T-helper 17 cell (primary cell): ENCODE measurements around the gene PI3. TPM values are rescaled to one million over a fixed set of nuclear protein-coding genes. Genes with fewer than 3 reads are reported as not detected.

Experiments
- ATAC-seq: fragments of 150-1000 bp; cut with Tn5 transposase; 2 replicates; pipeline ENCODE4 v1.10.0; 2021; ENCODE audit warnings: mild to moderate bottlenecking, moderate library complexity
- DNase-seq, 3 donors: peaks; one replicate each; pipeline versions ENCODE4 v3.0.0 to v3.0.0-alpha.2; 2020 to 2021
- H3K9me3 ChIP-seq: one replicate; pipeline ENCODE4 v1.7.0; 2013; ENCODE audit warnings: low read length, mild to moderate bottlenecking; ENCODE audit not compliant: control insufficient read depth, poor library complexity, severe bottlenecking
- H3K27ac Mint-ChIP-seq: one replicate; pipeline ENCODE4 v1.8.0; 2022; ENCODE audit warnings: mild to moderate bottlenecking, moderate library complexity, mixed read lengths
- H3K27me3 Mint-ChIP-seq: one replicate; pipeline ENCODE4 v1.8.0; 2022; ENCODE audit warnings: mixed read lengths
- H3K36me3 Mint-ChIP-seq: one replicate; pipeline ENCODE4 v1.8.0; 2022; ENCODE audit warnings: low read depth, mixed read lengths
- H3K4me1 Mint-ChIP-seq: one replicate; pipeline ENCODE4 v1.8.0; 2022; ENCODE audit warnings: mild to moderate bottlenecking, mixed read lengths
- H3K4me3 Mint-ChIP-seq: one replicate; pipeline ENCODE4 v1.8.0; 2022; ENCODE audit warnings: mild to moderate bottlenecking, moderate library complexity, mixed read lengths
- total RNA-seq, 4 donors: library from RNA in 2 of 4; stranded (reverse) in 2 of 4; gene quantifications; one replicate each; pipeline ENCODE4 v1.2.3 and lab custom pipeline; 2022 to 2026

The PI3 gene
- total RNA-seq, 2 donors from 2014 or later = not detected

- Mint-ChIP-seq H3K27ac (no peak overlapping the region), H3K4me1 (no peaks in the 10 kb centered on the region), H3K27me3 (peaks cover 30% of the 10 kb centered on the region), H3K36me3 (peaks cover 4% of the 10 kb centered on the region), H3K4me3 (no peak overlapping the region)
- no peak for ATAC-seq
- no peak for DNase-seq
- H3K9me3 ChIP-seq = peaks cover 3% of the 10 kb centered on the region
Observed at GRCh38 chr20:45157962-45158361, 16.7 kb upstream of the PI3 start.

DNA sequence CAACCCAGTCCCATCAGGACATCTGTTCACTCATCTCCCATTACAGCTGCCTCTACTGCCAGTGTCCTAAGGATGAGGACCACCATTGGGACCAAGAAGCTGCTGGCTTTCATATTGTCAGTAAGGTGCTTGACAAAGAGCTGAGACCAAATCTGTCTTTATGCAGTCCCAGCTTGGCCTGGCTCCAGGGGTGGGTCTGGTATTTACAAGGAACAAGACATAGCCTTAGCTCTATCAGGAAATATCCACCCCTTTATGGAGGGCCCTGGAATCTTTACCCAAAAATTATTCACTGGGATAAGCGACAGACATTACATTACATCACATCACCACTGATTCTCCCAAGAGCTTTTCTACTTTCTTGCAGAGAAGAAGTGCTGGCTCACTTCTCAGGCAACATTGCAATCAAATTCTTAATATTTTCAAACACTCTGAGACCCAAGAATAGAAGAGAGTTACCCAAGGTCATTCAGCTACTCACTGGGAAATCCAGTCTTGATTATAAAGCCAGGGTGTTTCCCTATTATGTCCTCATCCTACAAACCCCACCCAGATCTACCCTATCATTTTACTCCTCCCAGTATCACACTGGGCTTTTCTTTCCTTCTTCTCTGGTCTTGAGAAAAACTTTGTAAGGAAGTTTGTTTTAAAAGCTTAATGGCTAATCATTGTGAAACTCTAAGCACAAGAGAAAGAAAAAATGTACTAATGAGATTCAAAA, 11.5 kb upstream of the PI3 start:
- ATAC-seq = no peak
- Mint-ChIP-seq H3K36me3 (peaks cover 2% of the 10 kb centered on the region), H3K27ac (no peak overlapping the region), H3K4me3 (no peak overlapping the region), H3K4me1 (no peaks in the 10 kb centered on the region), H3K27me3 (peaks cover 32% of the 10 kb centered on the region)
- H3K9me3 ChIP-seq = no peaks in the 10 kb centered on the region
- no peak for DNase-seq

- Mint-ChIP-seq H3K4me3 (no peak overlapping the region), H3K4me1 (no peaks in the 10 kb centered on the region), H3K36me3 (peaks cover 2% of the 10 kb centered on the region), H3K27me3 (peaks cover 32% of the 10 kb centered on the region), H3K27ac (no peak overlapping the region)
- DNase-seq (no peak), ATAC-seq (no peak)
- H3K9me3 ChIP-seq = no peaks in the 10 kb centered on the region
Observed at GRCh38 chr20:45164906-45165305, 9.8 kb upstream of the PI3 start.

- no peaks in the 10 kb centered on the region for H3K36me3 Mint-ChIP-seq
- DNase-seq (no peak), ATAC-seq (no peak)
- no peak overlapping the region for H3K4me3 Mint-ChIP-seq
- no peaks in the 10 kb centered on the region for H3K9me3 ChIP-seq
- no peak overlapping the region for H3K27ac Mint-ChIP-seq
- no peaks in the 10 kb centered on the region for H3K4me1 Mint-ChIP-seq
- H3K27me3 Mint-ChIP-seq = peaks cover 38% of the 10 kb centered on the region
Observed at GRCh38 chr20:45173522-45173921, 1.2 kb upstream of the PI3 start.

GRCh38 chr20:45176526-45177267, 2.0 kb downstream of the PI3 start:
- Mint-ChIP-seq H3K4me3 (no peak overlapping the region), H3K36me3 (no peaks in the 10 kb centered on the region), H3K27me3 (peaks cover 38% of the 10 kb centered on the region), H3K27ac (no peak overlapping the region), H3K4me1 (no peaks in the 10 kb centered on the region)
- DNase-seq = no peak
- no peak for ATAC-seq
- no peaks in the 10 kb centered on the region for H3K9me3 ChIP-seq

GRCh38 chr20:45179166-45179565, 4.5 kb downstream of the PI3 start:
- DNase-seq (no peak), ATAC-seq (no peak)
- no peaks in the 10 kb centered on the region for H3K4me1 Mint-ChIP-seq
- H3K9me3 ChIP-seq = no peaks in the 10 kb centered on the region
- no peaks in the 10 kb centered on the region for H3K36me3 Mint-ChIP-seq
- H3K4me3 Mint-ChIP-seq = no peak overlapping the region
- H3K27me3 Mint-ChIP-seq = peaks cover 36% of the 10 kb centered on the region
- H3K27ac Mint-ChIP-seq = no peak overlapping the region

DNA sequence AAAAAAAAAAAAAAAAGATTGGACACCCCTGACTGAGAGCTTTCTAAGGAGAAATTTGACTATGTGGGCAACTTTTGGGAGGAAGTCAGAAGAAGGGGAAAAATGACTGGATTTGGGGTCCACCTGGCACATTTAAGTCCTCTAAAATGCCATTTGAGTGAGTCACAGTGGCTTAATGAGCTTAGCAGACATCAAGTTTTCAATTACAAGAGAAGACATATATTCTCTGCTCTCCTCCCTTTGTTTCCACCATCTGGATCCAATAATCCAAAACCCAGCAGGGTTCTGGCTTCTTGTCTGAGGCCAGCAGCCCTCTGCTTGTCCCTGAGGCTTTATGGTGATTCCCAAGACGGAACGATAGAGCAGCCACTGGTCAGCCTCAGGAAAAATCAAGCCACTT, 6.9 kb downstream of the PI3 start:
- H3K4me3 Mint-ChIP-seq = no peak overlapping the region
- peaks cover 25% of the 10 kb centered on the region for H3K27me3 Mint-ChIP-seq
- ATAC-seq = no peak
- DNase-seq = no peak
- no peaks in the 10 kb centered on the region for H3K4me1 Mint-ChIP-seq
- no peaks in the 10 kb centered on the region for H3K9me3 ChIP-seq
- H3K36me3 Mint-ChIP-seq = no peaks in the 10 kb centered on the region
- no peak overlapping the region for H3K27ac Mint-ChIP-seq

DNA sequence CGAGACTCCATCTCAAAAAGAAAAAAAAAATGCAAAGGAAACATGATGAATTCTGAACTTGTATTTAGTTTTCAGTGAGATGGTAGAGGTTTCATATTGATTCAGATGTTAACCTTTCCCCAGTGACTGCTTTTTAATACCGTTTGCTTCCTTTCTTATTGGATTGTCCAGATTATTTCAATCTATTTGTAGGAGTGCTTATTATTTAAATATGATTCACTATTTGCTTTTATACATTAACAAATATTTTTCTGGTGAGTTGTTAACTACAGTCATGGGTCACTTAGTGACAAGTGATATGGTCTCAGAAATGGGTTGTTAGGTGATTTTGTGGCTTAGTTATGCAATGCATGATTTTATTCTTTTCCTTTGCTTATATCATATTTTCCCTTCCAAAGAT, 8.4 kb downstream of the PI3 start:
- Mint-ChIP-seq H3K27ac (no peak overlapping the region), H3K27me3 (peaks cover 20% of the 10 kb centered on the region), H3K36me3 (no peaks in the 10 kb centered on the region), H3K4me1 (no peaks in the 10 kb centered on the region), H3K4me3 (no peak overlapping the region)
- H3K9me3 ChIP-seq = no peaks in the 10 kb centered on the region
- DNase-seq (no peak), ATAC-seq (no peak)

DNA sequence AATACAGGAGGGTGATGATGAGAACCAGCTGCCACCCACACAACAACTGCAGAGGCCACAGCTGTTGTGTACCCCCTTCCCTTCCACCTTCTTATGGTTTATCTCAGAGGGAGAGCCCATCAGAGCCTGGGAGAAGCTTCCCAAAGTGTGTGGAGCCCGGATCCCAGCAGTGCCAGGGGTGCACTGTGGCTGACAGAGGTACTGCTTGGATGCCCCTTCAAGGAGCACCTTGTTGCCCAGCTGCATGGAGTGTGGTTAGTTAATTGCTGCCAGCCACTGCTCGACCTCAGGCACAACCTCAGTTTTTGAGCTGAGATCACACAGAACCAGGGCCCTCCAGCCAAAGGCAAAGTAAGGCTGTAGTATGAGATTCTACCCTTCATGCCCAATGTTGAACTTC, 13.0 kb downstream of the PI3 start:
- H3K4me1 Mint-ChIP-seq = no peaks in the 10 kb centered on the region

GRCh38 chr20:45189067-45189609, 14.4 kb downstream of the PI3 start:
- Mint-ChIP-seq H3K4me3 (no peak overlapping the region), H3K27me3 (peaks cover 35% of the 10 kb centered on the region)
- no peak for ATAC-seq

More for the DNA sequence above, 13.0 kb downstream of the PI3 start:
- ATAC-seq (no peak), DNase-seq (no peak)
- H3K27ac Mint-ChIP-seq = no peak overlapping the region
- no peaks in the 10 kb centered on the region for H3K36me3 Mint-ChIP-seq
- H3K27me3 Mint-ChIP-seq = peaks cover 31% of the 10 kb centered on the region
- no peak overlapping the region for H3K4me3 Mint-ChIP-seq
- H3K9me3 ChIP-seq = no peaks in the 10 kb centered on the region

GRCh38 chr20:45189861-45190260, 15.2 kb downstream of the PI3 start:
- ATAC-seq = no peak
- DNase-seq = no peak
- Mint-ChIP-seq H3K36me3 (no peaks in the 10 kb centered on the region), H3K27me3 (peaks cover 31% of the 10 kb centered on the region), H3K4me3 (no peak overlapping the region), H3K27ac (no peak overlapping the region), H3K4me1 (no peaks in the 10 kb centered on the region)
- H3K9me3 ChIP-seq = no peaks in the 10 kb centered on the region

More at GRCh38 chr20:45189067-45189609, 14.4 kb downstream of the PI3 start:
- DNase-seq = no peak
- no peaks in the 10 kb centered on the region for H3K36me3 Mint-ChIP-seq
- no peaks in the 10 kb centered on the region for H3K4me1 Mint-ChIP-seq
- H3K9me3 ChIP-seq = no peaks in the 10 kb centered on the region
- H3K27ac Mint-ChIP-seq = no peak overlapping the region

- Mint-ChIP-seq H3K27ac (no peak overlapping the region), H3K4me3 (no peak overlapping the region), H3K36me3 (no peaks in the 10 kb centered on the region), H3K4me1 (no peaks in the 10 kb centered on the region), H3K27me3 (peaks cover 33% of the 10 kb centered on the region)
- no peak for DNase-seq
- no peaks in the 10 kb centered on the region for H3K9me3 ChIP-seq
- no peak for ATAC-seq
Observed at GRCh38 chr20:45191926-45192325, 17.2 kb downstream of the PI3 start.

DNA sequence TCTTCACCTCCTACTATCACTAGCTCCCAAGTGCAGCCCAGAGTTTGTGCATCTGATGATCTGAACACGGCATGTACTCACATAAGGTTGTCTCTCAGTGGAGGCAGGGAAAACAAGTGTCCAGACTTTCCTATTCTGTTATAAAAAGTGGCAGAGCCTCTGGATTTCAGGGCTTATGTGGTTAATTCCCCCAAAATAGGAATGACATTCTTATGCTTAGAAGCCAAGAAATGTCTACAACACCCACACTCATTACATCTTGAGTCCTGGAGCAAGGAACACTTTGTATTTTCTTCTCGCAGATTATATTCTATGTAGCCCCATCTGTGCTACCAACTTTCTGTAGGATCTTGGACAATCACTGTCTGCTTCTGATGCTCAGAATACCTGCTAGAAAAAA, 18.6 kb downstream of the PI3 start:
- Mint-ChIP-seq H3K4me3 (no peak overlapping the region), H3K27me3 (peaks cover 33% of the 10 kb centered on the region), H3K27ac (no peak overlapping the region), H3K4me1 (no peaks in the 10 kb centered on the region), H3K36me3 (no peaks in the 10 kb centered on the region)
- H3K9me3 ChIP-seq = no peaks in the 10 kb centered on the region
- no peak for ATAC-seq
- no peak for DNase-seq
